Stimulated activated CD8-positive, alpha-beta memory T cell treated with anti-CD3 and anti-CD28 coated beads, Interleukin-15, amount 100 ng/mL, for 1 hour (primary cell): ENCODE results near the gene ANKIB1.

ENCODE experiments used
- DNase-seq: peaks from one replicate; pipeline ENCODE4 v3.0.0-alpha.2; 2020; ENCODE audit warnings: low read depth

The ANKIB1 gene

GRCh38 chr7:92448205-92448747, 202.5 kb downstream of the ANKIB1 start:
- DNase-seq, result peak; percentile 24
